Suppressor macrophage treated with lipopolysaccharide for 4 hours (primary cell): ENCODE measurements around the gene GABRB2.
"Not testable (repeated sequence)": the region's sequence is repeated elsewhere in the genome, so short reads cannot be mapped to it uniquely, and the experiment has no call there.

ENCODE experiments used
- DNase-seq: peaks from one replicate; pipeline ENCODE4 v3.0.0-alpha.2; 2020

GABRB2 gene

GRCh38 chr5:161287436-161287835 lies 259.1 kb downstream of the GABRB2 start:
- no peak for DNase-seq

- DNase-seq = no peak
These were observed 260.4 kb downstream of the GABRB2 start for GRCh38 chr5:161286066-161286655.

- no peak for DNase-seq
These were observed 262.1 kb downstream of the GABRB2 start for GRCh38 chr5:161284445-161284844.

- no peak for DNase-seq
These were observed 263.2 kb downstream of the GABRB2 start for GRCh38 chr5:161283296-161283695.

- no peak for DNase-seq
These were observed 267.5 kb downstream of the GABRB2 start for GRCh38 chr5:161278739-161279660.

- DNase-seq = no peak
These were observed 269.5 kb downstream of the GABRB2 start for GRCh38 chr5:161277011-161277410.

- no peak for DNase-seq
These were observed 271.6 kb downstream of the GABRB2 start for GRCh38 chr5:161274951-161275350.

- DNase-seq = no peak
These were observed 273.1 kb downstream of the GABRB2 start for GRCh38 chr5:161273410-161273809.

GRCh38 chr5:161271816-161272215 lies 274.7 kb downstream of the GABRB2 start:
- DNase-seq = no peak

- no peak for DNase-seq
These were observed 277.4 kb downstream of the GABRB2 start for GRCh38 chr5:161269125-161269524.

- no peak for DNase-seq
These were observed 279.6 kb downstream of the GABRB2 start for GRCh38 chr5:161266954-161267353.

- DNase-seq = no peak
These were observed 281.5 kb downstream of the GABRB2 start for GRCh38 chr5:161265006-161265405.

GRCh38 chr5:161263191-161263590 lies 283.3 kb downstream of the GABRB2 start:
- DNase-seq = no peak

- no peak for DNase-seq
These were observed 284.7 kb downstream of the GABRB2 start for GRCh38 chr5:161261668-161262323.

- no peak for DNase-seq
These were observed 288.1 kb downstream of the GABRB2 start for GRCh38 chr5:161258438-161258837.

GRCh38 chr5:161256957-161257356 lies 289.6 kb downstream of the GABRB2 start:
- no peak for DNase-seq

- DNase-seq = not testable (repeated sequence)
These were observed 293.6 kb downstream of the GABRB2 start for GRCh38 chr5:161252955-161253354.

- DNase-seq = no peak
These were observed 299.8 kb downstream of the GABRB2 start for GRCh38 chr5:161246749-161247148.

GRCh38 chr5:161245846-161246245 lies 300.7 kb downstream of the GABRB2 start:
- DNase-seq = not testable (repeated sequence)
